Measurements from ENCODE around the gene OR6K3. TPM values are rescaled to one million over a fixed set of nuclear protein-coding genes. Genes with fewer than 3 reads are reported as not detected.

The OR6K3 gene
- total RNA-seq, 1 donor from 2014 or later, result 2.2 TPM

DNA sequence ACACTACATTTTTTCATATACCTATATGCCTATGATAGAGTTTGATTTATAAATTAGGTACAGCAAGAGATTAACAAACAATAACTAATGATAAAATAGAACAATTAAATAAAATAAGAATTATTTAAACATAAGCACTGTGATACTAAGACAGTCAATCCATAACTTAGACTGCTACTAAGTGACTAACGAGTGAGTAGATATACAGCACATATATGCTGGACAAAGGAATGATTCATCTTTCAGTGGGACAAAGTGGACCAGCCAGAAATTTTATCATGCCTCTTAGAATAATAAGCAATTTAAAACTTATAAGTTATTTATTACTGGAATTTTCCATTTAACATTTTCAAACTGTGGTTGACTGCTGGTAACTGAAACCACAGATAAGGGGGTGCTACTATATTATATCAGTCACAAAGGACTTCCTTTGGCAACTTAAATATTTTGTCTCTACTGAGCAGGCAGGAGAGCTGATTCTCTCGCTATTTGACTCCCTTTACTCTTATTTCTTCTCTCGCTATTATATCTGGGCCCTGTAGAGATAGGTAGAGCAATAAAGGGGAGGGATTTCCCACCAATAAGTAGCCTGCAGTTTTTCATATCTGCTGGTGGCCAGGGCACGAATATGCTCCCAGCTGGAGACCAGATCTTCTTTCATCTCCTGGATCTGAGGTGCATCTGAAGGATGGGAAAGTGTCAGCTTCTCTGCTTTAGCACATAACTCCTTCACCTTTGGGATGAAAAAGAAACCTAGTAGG, 44.8 kb downstream of the OR6K3 start:
- Histone ChIP-seq H3K9me3 (no peaks in the 10 kb centered on the region), H3K4me3 (no peak overlapping the region), H3K27ac (no peak overlapping the region), H3K27me3 (ENCODE audit: low read depth) (no peaks in the 10 kb centered on the region), H3K36me3 (no peaks in the 10 kb centered on the region), H3K4me1 (no peaks in the 10 kb centered on the region)
- intact Hi-C loops (cut with DNase I), result no loop called here
- no peak for ATAC-seq
- TF ChIP-seq, protein P1, sequence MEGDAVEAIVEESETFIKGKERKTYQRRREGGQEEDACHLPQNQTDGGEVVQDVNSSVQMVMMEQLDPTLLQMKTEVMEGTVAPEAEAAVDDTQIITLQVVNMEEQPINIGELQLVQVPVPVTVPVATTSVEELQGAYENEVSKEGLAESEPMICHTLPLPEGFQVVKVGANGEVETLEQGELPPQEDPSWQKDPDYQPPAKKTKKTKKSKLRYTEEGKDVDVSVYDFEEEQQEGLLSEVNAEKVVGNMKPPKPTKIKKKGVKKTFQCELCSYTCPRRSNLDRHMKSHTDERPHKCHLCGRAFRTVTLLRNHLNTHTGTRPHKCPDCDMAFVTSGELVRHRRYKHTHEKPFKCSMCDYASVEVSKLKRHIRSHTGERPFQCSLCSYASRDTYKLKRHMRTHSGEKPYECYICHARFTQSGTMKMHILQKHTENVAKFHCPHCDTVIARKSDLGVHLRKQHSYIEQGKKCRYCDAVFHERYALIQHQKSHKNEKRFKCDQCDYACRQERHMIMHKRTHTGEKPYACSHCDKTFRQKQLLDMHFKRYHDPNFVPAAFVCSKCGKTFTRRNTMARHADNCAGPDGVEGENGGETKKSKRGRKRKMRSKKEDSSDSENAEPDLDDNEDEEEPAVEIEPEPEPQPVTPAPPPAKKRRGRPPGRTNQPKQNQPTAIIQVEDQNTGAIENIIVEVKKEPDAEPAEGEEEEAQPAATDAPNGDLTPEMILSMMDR (IDR thresholded peaks at IDR 0.05), result no peak
- no peak for DNase-seq

DNA sequence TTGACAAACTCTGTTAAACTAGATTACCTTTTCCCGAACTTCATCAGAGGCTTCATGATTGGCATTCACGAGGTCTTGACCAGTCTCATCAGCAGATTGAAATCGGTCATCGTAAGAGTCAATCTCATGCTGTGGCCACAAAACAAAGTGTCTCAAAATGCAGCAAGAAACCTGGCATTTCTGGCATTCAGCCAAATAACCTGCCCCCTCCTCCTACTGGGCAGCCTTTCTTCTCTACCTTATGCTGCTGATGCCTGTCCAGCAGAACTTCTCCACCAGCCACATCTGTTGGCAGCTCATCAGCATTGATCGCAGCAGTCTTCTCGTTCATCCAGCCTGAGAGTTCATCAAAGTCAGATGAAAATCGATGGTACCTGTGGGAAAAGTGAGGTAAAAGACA, 46.2 kb downstream of the OR6K3 start:
- H3K4me3 ChIP-seq, result no peak overlapping the region
- no peaks in the 10 kb centered on the region for H3K27me3 ChIP-seq (ENCODE audit: low read depth)
- no peak for DNase-seq
- H3K9me3 ChIP-seq, result no peaks in the 10 kb centered on the region
- H3K4me1 ChIP-seq, result no peaks in the 10 kb centered on the region
- intact Hi-C loops (cut with DNase I), result no loop called here
- H3K36me3 ChIP-seq, result no peaks in the 10 kb centered on the region
- ATAC-seq, result no peak
- no peak overlapping the region for H3K27ac ChIP-seq
- TF ChIP-seq, protein P1 (IDR thresholded peaks at IDR 0.05), result no peak

Other genes with a start within 250 kb of the OR6K3 start
- not detected for gene OR10R2, start 248.5 kb downstream of the OR6K3 start, total RNA-seq
- not detected for gene OR6Y1, start 166.3 kb downstream of the OR6K3 start, total RNA-seq
- not detected for gene OR6P1, start 150.1 kb downstream of the OR6K3 start, total RNA-seq
- not detected for gene OR10X1, start 140.8 kb downstream of the OR6K3 start, total RNA-seq
- gene OR10Z1, start 115.5 kb downstream of the OR6K3 start, total RNA-seq, result not detected
- 0.50 TPM for gene SPTA1, start 34.0 kb downstream of the OR6K3 start, total RNA-seq
- gene OR6K2, start 20.1 kb downstream of the OR6K3 start, total RNA-seq, result not detected
- not detected for gene OR6K6, start 34.0 kb upstream of the OR6K3 start, total RNA-seq
- 2.3 TPM for gene OR6N1, start 51.5 kb upstream of the OR6K3 start, total RNA-seq
- 0.30 TPM for gene OR6N2, start 60.5 kb upstream of the OR6K3 start, total RNA-seq
- 84.3 TPM for gene MNDA, start 110.6 kb upstream of the OR6K3 start, total RNA-seq
- 3.9 TPM for gene PYHIN1, start 210.8 kb upstream of the OR6K3 start, total RNA-seq

Data from lower lobe of right lung (tissue), 2 donors.